Suprapubic skin (tissue), 4 donors: ENCODE data around the gene IL18RAP. TPM values are rescaled to one million over a fixed set of nuclear protein-coding genes. Genes with fewer than 3 reads are reported as not detected.

ENCODE experiments used
- DNase-seq, 2 donors: peaks; one replicate each; pipeline ENCODE4 v3.0.0-alpha.2; 2019; ENCODE audit warnings: low spot score in 2 of 2
- H3K27ac ChIP-seq: fragments of 200-600 bp; sonication (generic); one replicate; pipeline ENCODE4 v1.5.1; 2019
- H3K27me3 ChIP-seq: fragments of 200-600 bp; sonication (generic); one replicate; pipeline ENCODE4 v1.5.1; 2019
- H3K36me3 ChIP-seq: fragments of 200-600 bp; sonication (generic); one replicate; pipeline ENCODE4 v1.5.1; 2019
- H3K4me1 ChIP-seq: fragments of 200-600 bp; sonication (generic); one replicate; pipeline ENCODE4 v1.5.1; 2019
- H3K4me3 ChIP-seq: fragments of 200-600 bp; sonication (generic); one replicate; pipeline ENCODE4 v1.5.1; 2019; ENCODE audit warnings: mild to moderate bottlenecking
- H3K9me3 ChIP-seq: fragments of 200-600 bp; sonication (generic); one replicate; pipeline ENCODE4 v1.5.1; 2019
- CTCF ChIP-seq, 2 donors: fragments of 200-600 bp in 1 of 2; fragments of 450-650 bp in 1 of 2; sonication (generic) in 1 of 2; IDR thresholded peaks; one replicate each; pipeline ENCODE4 v1.5.1; 2016 to 2019; ENCODE audit warnings: antibody characterized with exemption in 2 of 2, mild to moderate bottlenecking in 1 of 2, moderate library complexity in 1 of 2
- EP300 ChIP-seq: sonication (generic); formaldehyde crosslinking; IDR thresholded peaks from one replicate; pipeline ENCODE4 v1.6.1; 2017; ENCODE audit warnings: antibody characterized with exemption
- POLR2A ChIP-seq, 2 donors: fragments of 450-650 bp; IDR thresholded peaks; one replicate each; pipeline ENCODE4 v1.6.1; 2017; ENCODE audit warnings: antibody characterized with exemption in 2 of 2, mild to moderate bottlenecking in 2 of 2, moderate library complexity in 2 of 2
- POLR2AphosphoS5 ChIP-seq, 3 donors: sonication (generic); formaldehyde crosslinking; IDR thresholded peaks; one replicate each; pipeline ENCODE4 v1.6.1; 2017; ENCODE audit warnings: antibody characterized with exemption in 3 of 3
- whole genome bisulfite sequencing: methylation state at CpG from one replicate; pipeline ENCODE4 v1.1.5; 2018; 5-methylcytosine and 5-hydroxymethylcytosine counted together
- total RNA-seq, 4 donors: library from RNA; depleted of rRNA; stranded (reverse); fragments of >200 nt; gene quantifications; one replicate each; pipeline ENCODE4 v1.1.0, GENCODE V29; 2016

IL18RAP gene
- total RNA-seq, 4 donors from 2014 or later: 0.59 to 2.3 TPM; not detected in 2

GRCh38 chr2:102453501-102453900 lies 30.5 kb downstream of the IL18RAP start:
- no peak for DNase-seq
- Histone ChIP-seq H3K27me3 (no peaks in the 10 kb centered on the region), H3K4me3 (no peak overlapping the region), H3K36me3 (no peaks in the 10 kb centered on the region), H3K27ac (no peak overlapping the region), H3K9me3 (no peaks in the 10 kb centered on the region), H3K4me1 (no peaks in the 10 kb centered on the region)
- WGBS: 36% methylated on average over 4 of the region's 4 CpGs
- no peak for TF ChIP-seq CTCF (IDR thresholded peaks at IDR 0.05)
- TF ChIP-seq POLR2A (IDR thresholded peaks at IDR 0.05): no peak
- no peak for TF ChIP-seq EP300
- no peak for TF ChIP-seq POLR2AphosphoS5 (IDR thresholded peaks at IDR 0.05)

- TF ChIP-seq CTCF (IDR thresholded peaks at IDR 0.05): no peak
- TF ChIP-seq EP300: no peak
- TF ChIP-seq POLR2AphosphoS5 (IDR thresholded peaks at IDR 0.05): no peak
- no peak for TF ChIP-seq POLR2A (IDR thresholded peaks at IDR 0.05)
- H3K36me3 ChIP-seq: no peaks in the 10 kb centered on the region
- H3K4me1 ChIP-seq: no peaks in the 10 kb centered on the region
- WGBS: 78% methylated on average over 2 of the region's 2 CpGs
- H3K27ac ChIP-seq: no peak overlapping the region
- no peak overlapping the region for H3K4me3 ChIP-seq
- no peak for DNase-seq
- H3K27me3 ChIP-seq: no peaks in the 10 kb centered on the region
- H3K9me3 ChIP-seq: no peaks in the 10 kb centered on the region
These were observed 32.2 kb downstream of the IL18RAP start for GRCh38 chr2:102455061-102455670.

GRCh38 chr2:102460467-102460866 lies 37.5 kb downstream of the IL18RAP start:
- Histone ChIP-seq H3K4me1 (no peaks in the 10 kb centered on the region), H3K9me3 (no peaks in the 10 kb centered on the region), H3K27me3 (no peaks in the 10 kb centered on the region), H3K4me3 (no peak overlapping the region), H3K36me3 (no peaks in the 10 kb centered on the region), H3K27ac (no peak overlapping the region)
- DNase-seq: no peak
- WGBS: 90% methylated on average over 1 of the region's 1 CpG
- TF ChIP-seq POLR2AphosphoS5 (IDR thresholded peaks at IDR 0.05) (no peak), POLR2A (IDR thresholded peaks at IDR 0.05) (no peak), CTCF (IDR thresholded peaks at IDR 0.05) (no peak), EP300 (no peak)

GRCh38 chr2:102461188-102461587 lies 38.2 kb downstream of the IL18RAP start:
- no peaks in the 10 kb centered on the region for H3K36me3 ChIP-seq
- no peak overlapping the region for H3K27ac ChIP-seq
- H3K4me1 ChIP-seq: no peaks in the 10 kb centered on the region
- H3K4me3 ChIP-seq: no peak overlapping the region
- no peak for TF ChIP-seq POLR2AphosphoS5 (IDR thresholded peaks at IDR 0.05)
- no peak for TF ChIP-seq POLR2A (IDR thresholded peaks at IDR 0.05)
- TF ChIP-seq CTCF (IDR thresholded peaks at IDR 0.05): no peak
- TF ChIP-seq EP300: no peak
- H3K9me3 ChIP-seq: no peaks in the 10 kb centered on the region
- DNase-seq: no peak
- H3K27me3 ChIP-seq: no peaks in the 10 kb centered on the region
- 75% methylated on average over 6 of the region's 6 CpGs for WGBS

GRCh38 chr2:102463160-102463559 lies 40.2 kb downstream of the IL18RAP start:
- 88% methylated on average over 5 of the region's 5 CpGs for WGBS
- DNase-seq: no peak
- Histone ChIP-seq H3K4me1 (no peaks in the 10 kb centered on the region), H3K27me3 (no peaks in the 10 kb centered on the region), H3K36me3 (no peaks in the 10 kb centered on the region), H3K9me3 (no peaks in the 10 kb centered on the region), H3K27ac (no peak overlapping the region), H3K4me3 (no peak overlapping the region)
- TF ChIP-seq POLR2AphosphoS5 (IDR thresholded peaks at IDR 0.05) (no peak), CTCF (IDR thresholded peaks at IDR 0.05) (no peak), EP300 (no peak), POLR2A (IDR thresholded peaks at IDR 0.05) (no peak)
